RWPE1 (cell line): ENCODE measurements around the gene MAGI1.

ENCODE experiments used
- CTCF ChIA-PET: fragments of 350-600 bp; sonication (Branson Sonifier 250); formaldehyde crosslinking; extraction: SDS; loops from one replicate; lab custom pipeline; 2021; lab: Yijun Ruan, JAX
- POLR2A ChIA-PET: fragments of 400-600 bp; formaldehyde crosslinking; extraction: SDS; loops from one replicate; lab custom pipeline; 2020; ENCODE audit warnings: antibody characterized with exemption; ENCODE audit not compliant: low non-redundant PET; lab: Yijun Ruan, JAX
- DNase-seq: peaks from one replicate; pipeline ENCODE4 v3.0.0; 2012; ENCODE audit warnings: low spot score
- H3K27ac ChIP-seq: fragments of 450-650 bp; 2 replicates; pipeline ENCODE4 v1.5.1; 2017
- CTCF ChIP-seq: fragments of 450-650 bp; conservative IDR thresholded peaks from 2 replicates; pipeline ENCODE4 v1.5.1; 2017; ENCODE audit warnings: low read depth, mild to moderate bottlenecking

The MAGI1 gene

DNA sequence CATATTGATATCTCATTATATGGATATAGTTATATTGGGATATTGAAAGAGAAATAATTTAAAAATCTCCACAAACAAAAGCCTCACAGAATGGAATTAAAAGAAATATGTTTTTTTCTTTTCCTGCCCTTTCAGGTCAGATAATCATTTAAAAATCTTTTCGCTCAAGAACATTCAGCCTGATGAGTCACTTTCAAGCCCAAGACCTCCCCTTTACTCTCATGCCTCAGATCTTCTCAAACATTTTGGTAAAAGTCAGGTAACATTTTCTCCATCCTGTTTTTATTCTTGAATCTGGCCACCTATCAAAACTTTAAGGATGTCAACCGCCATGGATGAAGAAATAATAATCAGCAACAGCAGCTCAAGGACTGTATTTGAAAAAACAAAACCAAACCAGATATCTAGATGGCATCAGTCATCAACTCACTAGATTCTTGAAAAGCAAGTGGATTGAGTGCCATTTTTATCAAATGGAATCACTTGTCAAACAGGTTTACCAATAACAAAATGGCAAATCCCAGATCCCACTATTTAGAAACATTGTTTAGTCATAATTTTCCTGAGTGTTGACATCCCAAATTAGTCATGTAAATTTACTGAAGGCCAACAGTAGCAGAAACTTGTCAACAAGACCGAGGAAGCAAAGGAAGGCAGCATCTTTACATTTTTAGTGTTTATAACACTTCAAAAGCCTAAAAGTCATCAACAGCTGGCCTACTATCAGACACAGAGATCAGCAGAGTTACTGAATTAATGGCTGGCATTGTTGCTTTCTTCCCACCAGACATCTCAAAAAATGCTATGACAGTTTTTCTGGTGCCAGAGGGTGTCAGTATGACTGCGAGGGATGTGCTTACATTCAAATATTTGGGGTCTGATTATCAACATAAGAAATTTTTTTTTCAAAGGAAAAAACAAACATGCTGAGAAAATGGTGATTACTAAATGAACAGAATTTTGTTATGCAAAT lies 444.7 kb downstream of the MAGI1 start:
- ChIA-PET CTCF (no interaction called here), POLR2A (no interaction called here)
- no peak overlapping the region for H3K27ac ChIP-seq

GRCh38 chr3:65591313-65591712 lies 447.4 kb downstream of the MAGI1 start:
- TF ChIP-seq CTCF = no peak
- CTCF ChIA-PET = no interaction called here
- H3K27ac ChIP-seq = no peak overlapping the region
- no peak for DNase-seq
- POLR2A ChIA-PET = no interaction called here

More for the DNA sequence above, 444.7 kb downstream of the MAGI1 start:
- no peak for TF ChIP-seq CTCF
- DNase-seq = no peak

GRCh38 chr3:65588884-65589283 lies 449.8 kb downstream of the MAGI1 start:
- ChIA-PET CTCF (no interaction called here), POLR2A (no interaction called here)
- no peak overlapping the region for H3K27ac ChIP-seq
- TF ChIP-seq CTCF = no peak
- no peak for DNase-seq

GRCh38 chr3:65587650-65588439 lies 450.9 kb downstream of the MAGI1 start:
- DNase-seq = no peak
- ChIA-PET POLR2A (no interaction called here), CTCF (no interaction called here)
- no peak for TF ChIP-seq CTCF
- H3K27ac ChIP-seq = no peak overlapping the region

GRCh38 chr3:65584913-65585312 lies 453.8 kb downstream of the MAGI1 start:
- no peak overlapping the region for H3K27ac ChIP-seq
- ChIA-PET CTCF (interaction anchor here (0.6 kb wide), 1 partner anchor 99 kb away, joined by 4 read pairs; no protein-coding TSS in a partner anchor), POLR2A (no interaction called here)
- TF ChIP-seq CTCF = no peak
- DNase-seq = no peak

DNA sequence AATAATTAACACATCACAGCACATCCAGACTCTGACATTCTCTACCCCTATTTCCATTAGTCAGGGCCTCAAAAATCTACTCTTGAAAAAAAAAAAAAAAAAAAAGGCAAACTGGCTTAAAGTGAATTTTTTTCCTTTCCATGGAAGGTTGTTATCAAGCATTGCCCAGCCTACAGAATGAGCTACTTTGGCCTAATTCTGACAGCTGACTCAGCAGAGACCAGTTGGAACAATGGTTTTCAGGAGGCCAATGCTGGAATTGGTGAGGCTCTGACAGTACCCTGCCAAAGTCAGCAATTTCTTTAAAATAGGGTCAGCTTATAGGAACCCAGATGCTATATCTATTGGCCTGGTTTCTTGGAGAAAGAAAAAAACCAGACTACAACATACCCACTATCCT lies 454.7 kb downstream of the MAGI1 start:
- no peak for DNase-seq
- TF ChIP-seq CTCF = no peak
- H3K27ac ChIP-seq = no peak overlapping the region
- ChIA-PET POLR2A (no interaction called here), CTCF (no interaction called here)
